A549 (cell line): ENCODE measurements around the gene CAT. TPM values are rescaled to one million over a fixed set of nuclear protein-coding genes. Genes with fewer than 3 reads are reported as not detected.

ENCODE experiments used
- ATAC-seq, 2 experiments: fragments of 200-7000 bp in 1 of 2; fragments of >200 bp in 1 of 2; cut with Nextera tagmentation in 1 of 2; cut with Tn5 transposase in 1 of 2; 3 replicates each; pipeline versions ENCODE4 v1.8.0 to v1.9.1; 2018 to 2020; ENCODE audit warnings: mild to moderate bottlenecking in 1 of 2, moderate library complexity in 1 of 2
- CTCF ChIA-PET: fragments of 300-600 bp; sonication (Branson Sonifier 250); formaldehyde crosslinking; extraction: SDS; loops from one replicate; lab custom pipeline; 2021; ENCODE audit warnings: antibody characterized with exemption, inconsistent platforms; lab: Yijun Ruan, JAX
- POLR2A ChIA-PET: fragments of 350-600 bp; formaldehyde crosslinking; extraction: SDS; loops from one replicate; lab custom pipeline; 2021; ENCODE audit warnings: antibody characterized with exemption, inconsistent platforms; lab: Yijun Ruan, JAX
- DNase-seq, 2 experiments: peaks; one replicate each; pipeline versions ENCODE4 v3.0.0 to v3.0.0-alpha.2; 2011 to 2016; ENCODE audit warnings: low read depth in 1 of 2, low spot score in 1 of 2
- FAIRE-seq: peaks from 2 replicates; lab custom pipeline; 2011; peaks lifted over from hg19 to GRCh38; lab: Jason Lieb, UNC
- H3K27ac ChIP-seq, 2 experiments: fragments of >200 bp; sonication (Bioruptor Twin); formaldehyde crosslinking; 3 replicates each; pipeline ENCODE4 v1.5.1; 2016 to 2017
- H3K4me1 ChIP-seq: fragments of >200 bp; sonication (Bioruptor Twin); formaldehyde crosslinking; 3 replicates; pipeline ENCODE4 v1.6.1; 2016
- H3K4me2 ChIP-seq: fragments of >200 bp; sonication (Bioruptor Twin); formaldehyde crosslinking; 3 replicates; pipeline ENCODE4 v1.6.1; 2016
- H3K4me3 ChIP-seq: fragments of >200 bp; sonication (Bioruptor Twin); formaldehyde crosslinking; 3 replicates; pipeline ENCODE4 v1.5.1; 2016
- H3K9me3 ChIP-seq: fragments of >200 bp; sonication (Bioruptor Twin); formaldehyde crosslinking; 3 replicates; pipeline ENCODE4 v1.6.1; 2016
- BHLHE40 ChIP-seq: IDR thresholded peaks from 2 replicates; pipeline ENCODE4 v1.6.1; 2012; ENCODE audit warnings: low read depth, low read length, inconsistent platforms
- CBX2 ChIP-seq: fragments of 200-600 bp; sonication (generic); IDR thresholded peaks from 2 replicates; pipeline ENCODE4 v1.6.1; 2016; ENCODE audit warnings: low read depth, mild to moderate bottlenecking, borderline replicate concordance
- CHD4 ChIP-seq: fragments of 200-600 bp; sonication (generic); IDR thresholded peaks from 2 replicates; pipeline ENCODE4 v1.6.1; 2016; ENCODE audit warnings: antibody characterized with exemption, mild to moderate bottlenecking, borderline replicate concordance
- CTCF ChIP-seq: fragments of >200 bp; sonication (Bioruptor Twin); formaldehyde crosslinking; IDR thresholded peaks from 3 replicates; pipeline ENCODE4 v1.5.1; 2016
- E2F6 ChIP-seq: IDR thresholded peaks from 2 replicates; pipeline ENCODE4 v1.6.1; 2012; ENCODE audit warnings: low read depth, borderline replicate concordance
- EHF ChIP-seq: fragments of 250-450 bp; sonication (Bioruptor Pico); IDR thresholded peaks from 2 replicates; pipeline ENCODE4 v1.5.0; 2020; ENCODE audit warnings: mild to moderate bottlenecking
- ELK1 ChIP-seq: fragments of 150-350 bp; IDR thresholded peaks from 2 replicates; pipeline ENCODE4 v1.6.1; 2014; ENCODE audit warnings: low read depth, mild to moderate bottlenecking, low read length
- ESRRA ChIP-seq: fragments of 150-350 bp; IDR thresholded peaks from 2 replicates; pipeline ENCODE4 v1.6.1; 2014; ENCODE audit warnings: mild to moderate bottlenecking, low read length, borderline replicate concordance
- FOSL2 ChIP-seq, 2 experiments: fragments of 450-650 bp in 1 of 2; fragments of >200 bp in 1 of 2; sonication (Bioruptor Twin) in 1 of 2; formaldehyde crosslinking; IDR thresholded peaks; 2 replicates each; pipeline versions ENCODE4 v1.5.0 to v1.6.1; 2016 to 2020; ENCODE audit warnings: mild to moderate bottlenecking in 1 of 2, moderate library complexity in 1 of 2
- HDAC2 ChIP-seq: fragments of 200-600 bp; sonication (generic); IDR thresholded peaks from 2 replicates; pipeline ENCODE4 v1.6.1; 2016
- HES2 ChIP-seq: fragments of >200 bp; sonication (Bioruptor Twin); formaldehyde crosslinking; IDR thresholded peaks from 2 replicates; pipeline ENCODE4 v1.6.1; 2016
- HMGXB4 ChIP-seq: fragments of 250-450 bp; sonication (Bioruptor Pico); IDR thresholded peaks from 2 replicates; pipeline ENCODE4 v1.5.0; 2021; ENCODE audit warnings: mild to moderate bottlenecking, moderate library complexity, borderline replicate concordance
- HOXA7 ChIP-seq: fragments of 250-450 bp; sonication (Bioruptor Pico); IDR thresholded peaks from 2 replicates; pipeline ENCODE4 v1.5.0; 2020; ENCODE audit warnings: mild to moderate bottlenecking, moderate library complexity
- KDM1A ChIP-seq: fragments of 200-600 bp; sonication (generic); IDR thresholded peaks from 2 replicates; pipeline ENCODE4 v1.6.1; 2016; ENCODE audit warnings: low read depth, mild to moderate bottlenecking
- MYC ChIP-seq: IDR thresholded peaks from 2 replicates; pipeline ENCODE4 v1.6.1; 2012; ENCODE audit warnings: mild to moderate bottlenecking, inconsistent platforms, low read length, improper control_type of control experiment, borderline replicate concordance
- PBX3 ChIP-seq: IDR thresholded peaks from 2 replicates; pipeline ENCODE4 v1.6.1; 2012
- RAD21 ChIP-seq, 2 experiments: fragments of >200 bp in 1 of 2; sonication (Bioruptor Twin) in 1 of 2; formaldehyde crosslinking in 1 of 2; IDR thresholded peaks in 1 of 2; conservative IDR thresholded peaks in 1 of 2; 2 replicates in 1 of 2; 3 replicates in 1 of 2; pipeline ENCODE4 v1.6.1; 2012 to 2018; ENCODE audit warnings: inconsistent platforms in 1 of 2
- RCOR1 ChIP-seq: fragments of 150-350 bp; IDR thresholded peaks from 2 replicates; pipeline ENCODE4 v1.6.1; 2014; ENCODE audit warnings: antibody characterized with exemption, low read length, low read depth
- SMC3 ChIP-seq: fragments of >200 bp; sonication (Bioruptor Twin); formaldehyde crosslinking; IDR thresholded peaks from 3 replicates; pipeline ENCODE4 v1.6.1; 2018; ENCODE audit warnings: inconsistent platforms
- SREBF2 ChIP-seq: fragments of 450-650 bp; IDR thresholded peaks from 2 replicates; pipeline ENCODE4 v1.6.1; 2014; ENCODE audit warnings: mild to moderate bottlenecking, moderate library complexity
- TP53 ChIP-seq: fragments of 250-450 bp; sonication (Bioruptor Pico); IDR thresholded peaks from 2 replicates; pipeline ENCODE4 v1.5.0; 2021; ENCODE audit warnings: mild to moderate bottlenecking, moderate library complexity
- USF2 ChIP-seq: fragments of 450-650 bp; IDR thresholded peaks from 2 replicates; pipeline ENCODE4 v1.6.1; 2014; ENCODE audit warnings: antibody characterized with exemption
- ZSCAN20 ChIP-seq: fragments of 250-450 bp; sonication (Bioruptor Pico); IDR thresholded peaks from 2 replicates; pipeline ENCODE4 v1.8.0; 2022; ENCODE audit warnings: mild to moderate bottlenecking, moderate library complexity
- WGBS: methylation state at CpG from one replicate; pipeline ENCODE4 v1.1.6; 2017; ENCODE audit errors: missing lambda C conversion rate; 5-methylcytosine and 5-hydroxymethylcytosine counted together
- polyA plus RNA-seq, 4 experiments: library from polyadenylated mRNA; depleted of rRNA in 3 of 4; stranded (reverse); fragments of >200 nt; fragmentation: RNase III in 1 of 4; extraction: RNeasy Plus Mini Kit Qiagen cat#74134 plus additional on column Dnase treatment in 1 of 4; gene quantifications; 2 replicates in 3 of 4; 3 replicates in 1 of 4; pipeline ENCODE4 v1.2.3, GENCODE V29; 2011 to 2017

The CAT gene
- polyA plus RNA-seq, 2 of the 4 experiments (the other 2 are of a cell fraction) = 51.2 to 74.2 TPM

- ATAC-seq = no peak
- CTCF ChIA-PET = interaction anchor here (0.6 to 4.8 kb wide), 5 partner anchors 9 to 381 kb away, joined by 3 to 89 read pairs (median 4); no protein-coding TSS in a partner anchor
- TF ChIP-seq SREBF2 (no peak), EHF (CRISPR knock-in tag) (no peak), PBX3 (no peak), TP53 (no peak), CHD4 (no peak), E2F6 (no peak), RCOR1 (no peak), HMGXB4 (CRISPR knock-in tag) (no peak), ESRRA (no peak), KDM1A (no peak), USF2 (no peak), ELK1 (no peak), HOXA7 (no peak), BHLHE40 (no peak), ZSCAN20 (no peak), FOSL2 (IDR thresholded peaks at IDR 0.05) (no peak), FOSL2 (CRISPR knock-in tag; IDR thresholded peaks at IDR 0.05) (no peak), CBX2 (no peak), HDAC2 (no peak)
- no peak overlapping the region for H3K4me3 ChIP-seq
- POLR2A ChIA-PET = no interaction called here
- 91% methylated on average over 2 of the region's 2 CpGs for WGBS
- no peak overlapping the region for H3K27ac ChIP-seq
- H3K9me3 ChIP-seq = no peaks in the 10 kb centered on the region
- H3K4me2 ChIP-seq = no peak overlapping the region
- no peak for DNase-seq
- FAIRE-seq = no peak
- peaks cover 3% of the 10 kb centered on the region; the same call in 1 of the 3 replicates for H3K4me1 ChIP-seq
These were observed 71.9 kb downstream of the CAT start for GRCh38 chr11:34510673-34511072.

GRCh38 chr11:34512840-34513681 lies 74.3 kb downstream of the CAT start:
- Histone ChIP-seq H3K4me3 (no peak overlapping the region), H3K4me1 (no peaks in the 10 kb centered on the region), H3K9me3 (no peaks in the 10 kb centered on the region)
- ATAC-seq = peak; percentile 92 to 99
- peak; percentile 74 to 81 for DNase-seq
- CTCF ChIA-PET = interaction anchor here (0.5 to 4.8 kb wide), 47 partner anchors 9 to 928 kb away, joined by 3 to 89 read pairs (median 4); partner anchors contain the start of gene SLC1A2
- peak; percentile 71 to 74 for TF ChIP-seq RAD21 (conservative IDR thresholded peaks at IDR 0.05 in 1 of 2, IDR thresholded peaks at IDR 0.05 in 1 of 2)
- TF ChIP-seq CTCF = peak; percentile 69
- peak; percentile 88 for TF ChIP-seq SMC3
- no peak for TF ChIP-seq FOSL2 (IDR thresholded peaks at IDR 0.05)
- TF ChIP-seq FOSL2 (CRISPR knock-in tag; IDR thresholded peaks at IDR 0.05) = no peak
- no peak for TF ChIP-seq MYC
- TF ChIP-seq HES2 = no peak
- TF ChIP-seq, all 56 proteins: peak for 3
- POLR2A ChIA-PET = interaction anchor here (0.6 kb wide), 1 partner anchor 402 kb away, joined by 3 read pairs; no protein-coding TSS in a partner anchor
- 65% methylated on average over 22 of the region's 24 CpGs for WGBS
- Histone ChIP-seq H3K27ac (peak overlapping the region in 1 of 2 experiments; percentile 52; a peak in 3 of 6 replicates), H3K4me2 (no peak overlapping the region)
- FAIRE-seq = no peak
